HEK293 (cell line): ENCODE measurements around the gene MPPE1.

Experiments used
- CTCF ChIA-PET: fragments of 350-600 bp; formaldehyde crosslinking; extraction: SDS; loops from one replicate; lab custom pipeline; 2021; ENCODE audit warnings: antibody characterized with exemption; lab: Yijun Ruan, JAX
- POLR2A ChIA-PET: fragments of 300-600 bp; formaldehyde crosslinking; extraction: SDS; loops from one replicate; lab custom pipeline; 2020; ENCODE audit warnings: antibody characterized with exemption, inconsistent platforms; lab: Yijun Ruan, JAX
- H3K27ac ChIP-seq: fragments of 200-500 bp; sonication (Bioruptor generic); 2 replicates; pipeline ENCODE4 v1.5.1; 2014; ENCODE audit warnings: low read depth, low read length, control low read depth, inconsistent platforms; ENCODE audit errors: extremely low read depth
- H3K36me3 ChIP-seq, 2 experiments: fragments of 200-500 bp in 1 of 2; sonication (Bioruptor generic) in 1 of 2; 1 replicate in 1 of 2; 2 replicates in 1 of 2; pipeline ENCODE4 v1.5.1; 2014 to 2017; ENCODE audit warnings: inconsistent platforms in 2 of 2, low read length in 2 of 2; ENCODE audit not compliant: control insufficient read depth in 2 of 2, insufficient read depth in 1 of 2
- H3K4me1 ChIP-seq: fragments of 200-500 bp; sonication (Bioruptor generic); 2 replicates; pipeline ENCODE4 v1.5.1; 2014; ENCODE audit warnings: mild to moderate bottlenecking, low read length, inconsistent platforms; ENCODE audit not compliant: control insufficient read depth, insufficient read depth
- H3K4me3 ChIP-seq: 2 replicates; pipeline ENCODE4 v1.5.1; 2011; ENCODE audit warnings: low read depth, mild to moderate bottlenecking, control low read depth, low read length, moderate library complexity
- H3K9me3 ChIP-seq: fragments of 200-500 bp; sonication (Bioruptor generic); 2 replicates; pipeline ENCODE4 v1.5.1; 2014; ENCODE audit warnings: low read depth, low read length, inconsistent platforms; ENCODE audit not compliant: control insufficient read depth, insufficient read depth
- KLF10 ChIP-seq: fragments of 450-650 bp; IDR thresholded peaks from 2 replicates; pipeline ENCODE4 v1.5.1; 2018; ENCODE audit warnings: missing biosample characterization, mild to moderate bottlenecking, missing genetic modification characterization
- KLF9 ChIP-seq: fragments of 450-650 bp; formaldehyde crosslinking; IDR thresholded peaks from 2 replicates; pipeline ENCODE4 v1.5.1; 2016; ENCODE audit warnings: missing biosample characterization, missing genetic modification characterization, low read depth
- MEIS1 ChIP-seq: sonication (generic); formaldehyde crosslinking; IDR thresholded peaks from 2 replicates; pipeline ENCODE4 v1.8.1; 2022; ENCODE audit warnings: missing genetic modification reagents, mild to moderate bottlenecking, borderline replicate concordance
- MYNN ChIP-seq: fragments of 450-650 bp; formaldehyde crosslinking; IDR thresholded peaks from 2 replicates; pipeline ENCODE4 v1.5.1; 2016; ENCODE audit warnings: missing biosample characterization, missing genetic modification characterization, borderline replicate concordance
- OVOL3 ChIP-seq: fragments of 450-650 bp; formaldehyde crosslinking; IDR thresholded peaks from 2 replicates; pipeline ENCODE4 v1.5.1; 2016; ENCODE audit warnings: missing biosample characterization, missing genetic modification characterization
- RBAK ChIP-seq: fragments of 450-650 bp; formaldehyde crosslinking; IDR thresholded peaks from 2 replicates; pipeline ENCODE4 v1.5.1; 2016; ENCODE audit warnings: missing biosample characterization, missing genetic modification characterization
- REPIN1 ChIP-seq: fragments of 450-650 bp; formaldehyde crosslinking; IDR thresholded peaks from 2 replicates; pipeline ENCODE4 v1.5.1; 2017; ENCODE audit warnings: missing biosample characterization, missing genetic modification characterization, low read depth
- SCRT1 ChIP-seq: fragments of 450-650 bp; formaldehyde crosslinking; IDR thresholded peaks from 2 replicates; pipeline ENCODE4 v1.5.1; 2016; ENCODE audit warnings: missing biosample characterization, missing genetic modification characterization, borderline replicate concordance
- TRIM28 ChIP-seq: IDR thresholded peaks from 2 replicates; pipeline ENCODE4 v1.6.1; 2011; ENCODE audit warnings: low read length, control low read depth, borderline replicate concordance
- ZBTB7A ChIP-seq: fragments of 450-650 bp; formaldehyde crosslinking; IDR thresholded peaks from 2 replicates; pipeline ENCODE4 v1.5.1; 2016; ENCODE audit warnings: low read depth, missing biosample characterization, missing genetic modification characterization
- ZFP3 ChIP-seq: fragments of 450-650 bp; formaldehyde crosslinking; IDR thresholded peaks from 2 replicates; pipeline ENCODE4 v1.5.1; 2016; ENCODE audit warnings: low read depth, missing biosample characterization, missing genetic modification characterization
- ZFP69B ChIP-seq: fragments of 450-650 bp; formaldehyde crosslinking; IDR thresholded peaks from 2 replicates; pipeline ENCODE4 v1.5.1; 2016; ENCODE audit warnings: missing biosample characterization, missing genetic modification characterization
- ZNF132 ChIP-seq: fragments of 450-650 bp; formaldehyde crosslinking; IDR thresholded peaks from 2 replicates; pipeline ENCODE4 v1.5.1; 2017; ENCODE audit warnings: missing biosample characterization, missing genetic modification characterization, borderline replicate concordance
- ZNF140 ChIP-seq: fragments of 450-650 bp; formaldehyde crosslinking; IDR thresholded peaks from 2 replicates; pipeline ENCODE4 v1.5.1; 2016; ENCODE audit warnings: missing biosample characterization, missing genetic modification characterization
- ZNF174 ChIP-seq: fragments of 450-650 bp; formaldehyde crosslinking; IDR thresholded peaks from 2 replicates; pipeline ENCODE4 v1.5.0; 2017; ENCODE audit warnings: missing biosample characterization, mild to moderate bottlenecking, missing genetic modification characterization
- ZNF184 ChIP-seq: fragments of 450-650 bp; IDR thresholded peaks from 2 replicates; pipeline ENCODE4 v1.5.1; 2018; ENCODE audit warnings: missing biosample characterization, mild to moderate bottlenecking, missing genetic modification characterization
- ZNF239 ChIP-seq: fragments of 450-650 bp; formaldehyde crosslinking; IDR thresholded peaks from 2 replicates; pipeline ENCODE4 v1.5.1; 2016; ENCODE audit warnings: missing biosample characterization, missing genetic modification characterization
- ZNF274 ChIP-seq, 2 experiments: fragments of 200-500 bp in 1 of 2; fragments of 450-650 bp in 1 of 2; sonication (Bioruptor generic) in 1 of 2; formaldehyde crosslinking in 1 of 2; IDR thresholded peaks; 2 replicates each; pipeline versions ENCODE4 v1.5.1 to v1.6.1; 2014 to 2016; ENCODE audit warnings: borderline replicate concordance in 1 of 2, inconsistent platforms in 1 of 2, low read length in 1 of 2, missing biosample characterization in 1 of 2, missing genetic modification characterization in 1 of 2
- ZNF292 ChIP-seq: fragments of 450-650 bp; formaldehyde crosslinking; IDR thresholded peaks from 2 replicates; pipeline ENCODE4 v1.5.1; 2016; ENCODE audit warnings: low read depth, missing biosample characterization, missing genetic modification characterization, borderline replicate concordance
- ZNF335 ChIP-seq: fragments of 450-650 bp; formaldehyde crosslinking; conservative IDR thresholded peaks from 2 replicates; pipeline ENCODE4 v1.5.1; 2016; ENCODE audit warnings: missing biosample characterization, missing genetic modification characterization
- ZNF354C ChIP-seq: fragments of 450-650 bp; formaldehyde crosslinking; IDR thresholded peaks from 2 replicates; pipeline ENCODE4 v1.5.1; 2016; ENCODE audit warnings: missing biosample characterization, missing genetic modification characterization, low read depth, borderline replicate concordance
- ZNF501 ChIP-seq: fragments of 450-650 bp; formaldehyde crosslinking; IDR thresholded peaks from 2 replicates; pipeline ENCODE4 v1.5.1; 2016; ENCODE audit warnings: missing biosample characterization, missing genetic modification characterization
- ZNF521 ChIP-seq: fragments of 450-650 bp; formaldehyde crosslinking; IDR thresholded peaks from 2 replicates; pipeline ENCODE4 v1.5.1; 2017; ENCODE audit warnings: missing biosample characterization, mild to moderate bottlenecking, missing genetic modification characterization
- ZNF585B ChIP-seq: fragments of 450-650 bp; formaldehyde crosslinking; IDR thresholded peaks from 2 replicates; pipeline ENCODE4 v1.5.1; 2016; ENCODE audit warnings: missing biosample characterization, missing genetic modification characterization
- ZNF626 ChIP-seq: fragments of 450-650 bp; sonication (Bioruptor Pico); formaldehyde crosslinking; IDR thresholded peaks from 2 replicates; pipeline ENCODE4 v1.5.1; 2018; ENCODE audit warnings: missing biosample characterization, missing genetic modification characterization, inconsistent platforms
- ZNF677 ChIP-seq: fragments of 450-650 bp; IDR thresholded peaks from 2 replicates; pipeline ENCODE4 v1.5.0; 2018; ENCODE audit warnings: missing biosample characterization, mild to moderate bottlenecking, missing genetic modification characterization, moderate library complexity
- ZXDB ChIP-seq: fragments of 450-650 bp; formaldehyde crosslinking; IDR thresholded peaks from 2 replicates; pipeline ENCODE4 v1.5.1; 2016; ENCODE audit warnings: missing biosample characterization, missing genetic modification characterization
- TF ChIP-seq, protein P1 (sequence below): fragments of 450-650 bp; formaldehyde crosslinking; IDR thresholded peaks from 2 replicates; pipeline ENCODE4 v1.5.1; 2016; ENCODE audit warnings: missing biosample characterization, missing genetic modification characterization, borderline replicate concordance
- TF ChIP-seq, protein P2 (sequence below): fragments of 450-650 bp; formaldehyde crosslinking; IDR thresholded peaks from 2 replicates; pipeline ENCODE4 v1.5.1; 2016; ENCODE audit warnings: missing biosample characterization, missing genetic modification characterization
- TF ChIP-seq, protein P3 (sequence below): fragments of 450-650 bp; formaldehyde crosslinking; IDR thresholded peaks from 2 replicates; pipeline ENCODE4 v1.5.1; 2016; ENCODE audit warnings: missing biosample characterization, missing genetic modification characterization, borderline replicate concordance
- TF ChIP-seq, protein P4 (sequence below): fragments of 450-650 bp; formaldehyde crosslinking; IDR thresholded peaks from 2 replicates; pipeline ENCODE4 v1.5.1; 2016; ENCODE audit warnings: missing biosample characterization, missing genetic modification characterization

MPPE1 gene

DNA sequence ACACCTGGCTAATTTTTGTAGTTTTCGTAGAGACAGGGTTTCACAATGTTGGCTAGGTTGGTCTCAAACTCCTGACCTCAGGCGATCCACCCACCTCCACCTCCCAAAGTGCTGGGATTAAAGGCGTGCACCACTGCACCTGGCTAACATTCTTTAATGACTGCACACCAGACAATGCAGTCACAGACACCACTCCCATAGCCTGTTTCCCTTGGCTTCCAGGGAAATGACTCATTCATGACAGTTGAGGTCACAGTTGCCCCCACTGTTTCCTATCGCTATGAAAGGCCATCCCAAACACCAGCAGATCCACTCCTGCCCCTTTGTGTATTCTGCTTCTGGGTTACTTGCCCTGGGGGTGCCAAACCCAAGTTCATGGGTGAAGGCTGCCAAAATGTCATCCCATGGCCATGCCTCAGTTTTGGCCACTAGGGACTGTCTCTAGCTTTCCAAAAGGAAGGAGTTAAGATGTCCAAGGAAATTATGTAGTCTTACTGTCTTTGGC, 48.2 kb downstream of the MPPE1 start:
- ChIA-PET POLR2A (no interaction called here), CTCF (interaction anchor here (0.8 to 2.1 kb wide), 3 partner anchors 13 to 412 kb away, joined by 3 to 9 read pairs (median 3); no protein-coding TSS in a partner anchor)
- Histone ChIP-seq H3K36me3 (no peaks in the 10 kb centered on the region; a peak in 1 of 3 replicates), H3K4me1 (peaks cover 13% of the 10 kb centered on the region), H3K27ac (no peak overlapping the region), H3K9me3 (no peaks in the 10 kb centered on the region), H3K4me3 (no peak overlapping the region)
- no peak for TF ChIP-seq ZFP69B
- TF ChIP-seq ZNF585B (tag by site-specific recombination), result no peak
- no peak for TF ChIP-seq ZNF354C (tag by site-specific recombination)
- TF ChIP-seq, protein P1, sequence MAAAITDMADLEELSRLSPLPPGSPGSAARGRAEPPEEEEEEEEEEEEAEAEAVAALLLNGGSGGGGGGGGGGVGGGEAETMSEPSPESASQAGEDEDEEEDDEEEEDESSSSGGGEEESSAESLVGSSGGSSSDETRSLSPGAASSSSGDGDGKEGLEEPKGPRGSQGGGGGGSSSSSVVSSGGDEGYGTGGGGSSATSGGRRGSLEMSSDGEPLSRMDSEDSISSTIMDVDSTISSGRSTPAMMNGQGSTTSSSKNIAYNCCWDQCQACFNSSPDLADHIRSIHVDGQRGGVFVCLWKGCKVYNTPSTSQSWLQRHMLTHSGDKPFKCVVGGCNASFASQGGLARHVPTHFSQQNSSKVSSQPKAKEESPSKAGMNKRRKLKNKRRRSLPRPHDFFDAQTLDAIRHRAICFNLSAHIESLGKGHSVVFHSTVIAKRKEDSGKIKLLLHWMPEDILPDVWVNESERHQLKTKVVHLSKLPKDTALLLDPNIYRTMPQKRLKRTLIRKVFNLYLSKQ, result no peak
- no peak for TF ChIP-seq ZNF677 (tag by site-specific recombination)
- TF ChIP-seq ZBTB7A (tag by site-specific recombination), result no peak
- no peak for TF ChIP-seq OVOL3 (tag by site-specific recombination)
- no peak for TF ChIP-seq ZNF174
- TF ChIP-seq ZNF132, result no peak
- TF ChIP-seq MYNN (tag by site-specific recombination), result no peak
- TF ChIP-seq ZNF140 (tag by site-specific recombination), result no peak
- TF ChIP-seq, protein P2, sequence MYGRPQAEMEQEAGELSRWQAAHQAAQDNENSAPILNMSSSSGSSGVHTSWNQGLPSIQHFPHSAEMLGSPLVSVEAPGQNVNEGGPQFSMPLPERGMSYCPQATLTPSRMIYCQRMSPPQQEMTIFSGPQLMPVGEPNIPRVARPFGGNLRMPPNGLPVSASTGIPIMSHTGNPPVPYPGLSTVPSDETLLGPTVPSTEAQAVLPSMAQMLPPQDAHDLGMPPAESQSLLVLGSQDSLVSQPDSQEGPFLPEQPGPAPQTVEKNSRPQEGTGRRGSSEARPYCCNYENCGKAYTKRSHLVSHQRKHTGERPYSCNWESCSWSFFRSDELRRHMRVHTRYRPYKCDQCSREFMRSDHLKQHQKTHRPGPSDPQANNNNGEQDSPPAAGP, result 0 out of 2 replicates have a peak, but pooled peaks have one; percentile 55
- no peak for TF ChIP-seq ZNF626
- TF ChIP-seq, protein P3, sequence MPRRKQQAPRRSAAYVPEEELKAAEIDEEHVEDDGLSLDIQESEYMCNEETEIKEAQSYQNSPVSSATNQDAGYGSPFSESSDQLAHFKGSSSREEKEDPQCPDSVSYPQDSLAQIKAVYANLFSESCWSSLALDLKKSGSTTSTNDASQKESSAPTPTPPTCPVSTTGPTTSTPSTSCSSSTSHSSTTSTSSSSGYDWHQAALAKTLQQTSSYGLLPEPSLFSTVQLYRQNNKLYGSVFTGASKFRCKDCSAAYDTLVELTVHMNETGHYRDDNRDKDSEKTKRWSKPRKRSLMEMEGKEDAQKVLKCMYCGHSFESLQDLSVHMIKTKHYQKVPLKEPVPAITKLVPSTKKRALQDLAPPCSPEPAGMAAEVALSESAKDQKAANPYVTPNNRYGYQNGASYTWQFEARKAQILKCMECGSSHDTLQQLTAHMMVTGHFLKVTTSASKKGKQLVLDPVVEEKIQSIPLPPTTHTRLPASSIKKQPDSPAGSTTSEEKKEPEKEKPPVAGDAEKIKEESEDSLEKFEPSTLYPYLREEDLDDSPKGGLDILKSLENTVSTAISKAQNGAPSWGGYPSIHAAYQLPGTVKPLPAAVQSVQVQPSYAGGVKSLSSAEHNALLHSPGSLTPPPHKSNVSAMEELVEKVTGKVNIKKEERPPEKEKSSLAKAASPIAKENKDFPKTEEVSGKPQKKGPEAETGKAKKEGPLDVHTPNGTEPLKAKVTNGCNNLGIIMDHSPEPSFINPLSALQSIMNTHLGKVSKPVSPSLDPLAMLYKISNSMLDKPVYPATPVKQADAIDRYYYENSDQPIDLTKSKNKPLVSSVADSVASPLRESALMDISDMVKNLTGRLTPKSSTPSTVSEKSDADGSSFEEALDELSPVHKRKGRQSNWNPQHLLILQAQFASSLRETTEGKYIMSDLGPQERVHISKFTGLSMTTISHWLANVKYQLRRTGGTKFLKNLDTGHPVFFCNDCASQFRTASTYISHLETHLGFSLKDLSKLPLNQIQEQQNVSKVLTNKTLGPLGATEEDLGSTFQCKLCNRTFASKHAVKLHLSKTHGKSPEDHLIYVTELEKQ (tag by site-specific recombination), result no peak
- TF ChIP-seq ZNF501, result no peak
- no peak for TF ChIP-seq REPIN1 (tag by site-specific recombination)
- TF ChIP-seq ZXDB (tag by site-specific recombination), result 0 out of 2 replicates have a peak, but pooled peaks have one; percentile 24
- TF ChIP-seq, protein P4, sequence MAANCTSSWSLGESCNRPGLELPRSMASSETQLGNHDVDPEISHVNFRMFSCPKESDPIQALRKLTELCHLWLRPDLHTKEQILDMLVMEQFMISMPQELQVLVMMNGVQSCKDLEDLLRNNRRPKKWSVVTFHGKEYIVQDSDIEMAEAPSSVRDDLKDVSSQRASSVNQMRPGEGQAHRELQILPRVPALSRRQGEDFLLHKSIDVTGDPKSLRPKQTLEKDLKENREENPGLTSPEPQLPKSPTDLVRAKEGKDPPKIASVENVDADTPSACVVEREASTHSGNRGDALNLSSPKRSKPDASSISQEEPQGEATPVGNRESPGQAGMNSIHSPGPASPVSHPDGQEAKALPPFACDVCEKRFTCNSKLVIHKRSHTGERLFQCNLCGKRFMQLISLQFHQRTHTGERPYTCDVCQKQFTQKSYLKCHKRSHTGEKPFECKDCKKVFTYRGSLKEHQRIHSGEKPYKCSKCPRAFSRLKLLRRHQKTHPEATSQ (tag by site-specific recombination), result no peak
- TF ChIP-seq RBAK (tag by site-specific recombination), result no peak
- TF ChIP-seq KLF9 (tag by site-specific recombination), result no peak
- no peak for TF ChIP-seq ZFP3 (tag by site-specific recombination)
- no peak for TF ChIP-seq ZNF521 (tag by site-specific recombination)
- TF ChIP-seq ZNF335 (tag by site-specific recombination), result no peak
- TF ChIP-seq TRIM28, result no peak
- TF ChIP-seq ZNF239 (tag by site-specific recombination), result no peak
- no peak for TF ChIP-seq ZNF184
- no peak for TF ChIP-seq ZNF274 (IDR thresholded peaks at IDR 0.05; ENCODE audit: low read length)
- no peak for TF ChIP-seq ZNF274 (tag by site-specific recombination; IDR thresholded peaks at IDR 0.05; ENCODE audit: borderline replicate concordance)
- TF ChIP-seq KLF10 (tag by site-specific recombination), result no peak
- TF ChIP-seq ZNF292 (tag by site-specific recombination), result no peak
- TF ChIP-seq MEIS1 (CRISPR knock-in tag), result no peak
- no peak for TF ChIP-seq SCRT1
